Right renal cortex interstitium (tissue), 3 donors: ENCODE data around the gene DAB2IP. TPM values are rescaled to one million over a fixed set of nuclear protein-coding genes. Genes with fewer than 3 reads are reported as not detected.

Source experiments
- DNase-seq, 3 donors: peaks; one replicate each; pipeline ENCODE4 v3.0.0-alpha.2; 2013; ENCODE audit warnings: low read depth in 3 of 3, low spot score in 2 of 3
- polyA plus RNA-seq, 3 donors: library from polyadenylated mRNA; unstranded; fragments of 120-200 nt; gene quantifications; one replicate each; pipeline ENCODE4 v1.2.1, GENCODE V29; 2013; ENCODE audit not compliant: insufficient read length in 3 of 3

Gene DAB2IP
- polyA plus RNA-seq, 3 donors: 41.5 to 46.6 (median 43.8) TPM

DNA sequence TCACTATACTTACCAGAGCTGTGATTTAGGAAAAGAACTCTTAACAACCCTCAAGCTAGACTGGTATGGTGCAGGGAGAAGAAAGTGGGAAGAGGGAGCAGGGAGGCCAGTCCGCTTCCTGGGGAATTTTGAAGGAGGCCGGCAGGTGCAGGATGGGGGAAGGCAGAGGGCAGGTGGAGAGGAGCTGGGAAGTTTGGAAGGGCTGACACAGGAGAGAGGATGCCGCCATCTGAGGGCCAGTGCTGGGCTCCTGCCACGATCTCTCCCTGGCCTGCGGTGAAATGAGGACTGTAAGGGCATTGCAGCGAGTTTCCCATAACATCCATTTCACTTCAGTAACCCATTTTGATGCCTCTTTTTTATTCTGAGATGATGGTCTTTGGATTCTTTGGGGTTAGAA is 8.9 kb downstream of the DAB2IP start:
- no peak for DNase-seq

GRCh38 chr9:121660876-121661275 is 9.4 kb downstream of the DAB2IP start:
- no peak for DNase-seq

GRCh38 chr9:121661328-121661727 is 9.9 kb downstream of the DAB2IP start:
- DNase-seq: no peak

DNA sequence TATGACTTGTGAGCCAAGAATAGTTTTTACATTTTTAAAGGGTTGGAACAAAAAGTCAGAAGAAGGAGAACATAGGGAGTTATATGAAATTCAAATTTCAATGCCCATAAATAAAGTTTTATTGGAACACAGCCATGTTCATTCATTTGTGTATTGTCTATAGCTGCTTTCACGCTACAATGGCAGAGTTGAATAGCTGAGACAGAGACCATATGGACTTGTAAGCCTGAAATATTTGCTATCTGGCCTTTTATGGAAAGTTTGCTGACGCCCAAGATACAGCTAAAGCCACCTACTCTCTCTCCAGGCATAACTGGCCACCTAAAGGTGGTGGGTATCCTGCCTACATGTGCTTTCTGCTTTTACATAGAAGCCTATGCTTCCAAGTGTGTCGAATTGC is 10.9 kb downstream of the DAB2IP start:
- DNase-seq: no peak

DNA sequence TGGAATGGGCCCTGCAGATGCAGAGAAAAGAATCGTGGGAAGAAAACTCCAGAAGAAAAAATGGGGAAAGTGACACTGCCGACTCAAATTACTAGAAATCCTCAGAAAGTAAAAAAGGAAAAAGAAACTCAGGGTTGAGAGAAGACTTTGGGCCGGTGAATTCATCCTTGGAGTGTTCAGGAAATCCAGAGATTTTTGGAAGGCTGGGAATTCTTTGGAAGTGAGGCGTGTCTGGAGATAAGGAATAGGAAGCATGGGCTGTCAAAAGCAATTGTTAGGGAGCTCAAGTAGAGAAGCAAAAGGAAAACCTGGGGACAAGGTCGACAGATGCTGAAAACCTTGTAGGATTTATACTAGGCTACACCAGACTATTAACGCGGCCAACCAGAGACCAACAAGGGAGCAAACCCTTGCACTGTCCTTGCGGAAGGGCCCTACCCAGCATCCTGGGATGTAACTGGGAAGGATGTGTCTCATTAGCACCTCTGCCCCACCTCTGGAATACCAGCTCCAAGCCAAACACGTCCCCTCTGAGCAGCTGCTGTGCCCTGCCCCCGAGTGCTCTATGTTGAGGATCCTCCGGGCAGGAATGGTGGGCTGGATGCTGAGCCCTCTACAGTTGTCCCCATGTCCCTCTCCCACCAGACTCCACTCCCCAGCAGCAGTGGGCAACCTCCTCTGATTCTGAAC is 11.6 kb downstream of the DAB2IP start:
- DNase-seq: no peak

DNA sequence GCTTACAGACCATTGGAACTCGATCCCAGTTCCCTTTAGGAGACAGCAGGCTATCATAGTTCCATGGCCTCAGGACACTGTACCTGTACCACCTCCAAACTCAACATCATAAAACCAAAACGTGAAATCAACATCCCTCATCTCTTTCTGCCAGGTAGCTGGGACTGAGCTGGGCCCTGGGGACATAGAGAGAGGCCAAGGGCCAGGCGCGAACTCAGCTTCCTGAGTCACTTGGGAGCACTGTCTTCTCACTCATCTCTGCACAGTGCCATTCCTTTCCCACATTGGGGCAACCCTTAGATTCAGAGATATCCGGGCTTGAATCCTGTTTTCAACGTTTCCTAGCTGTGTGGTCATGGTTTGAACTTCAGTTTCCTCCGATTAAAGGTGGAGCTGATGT is 12.2 kb downstream of the DAB2IP start:
- no peak for DNase-seq

GRCh38 chr9:121666294-121666693 is 14.9 kb downstream of the DAB2IP start:
- DNase-seq: no peak

DNA sequence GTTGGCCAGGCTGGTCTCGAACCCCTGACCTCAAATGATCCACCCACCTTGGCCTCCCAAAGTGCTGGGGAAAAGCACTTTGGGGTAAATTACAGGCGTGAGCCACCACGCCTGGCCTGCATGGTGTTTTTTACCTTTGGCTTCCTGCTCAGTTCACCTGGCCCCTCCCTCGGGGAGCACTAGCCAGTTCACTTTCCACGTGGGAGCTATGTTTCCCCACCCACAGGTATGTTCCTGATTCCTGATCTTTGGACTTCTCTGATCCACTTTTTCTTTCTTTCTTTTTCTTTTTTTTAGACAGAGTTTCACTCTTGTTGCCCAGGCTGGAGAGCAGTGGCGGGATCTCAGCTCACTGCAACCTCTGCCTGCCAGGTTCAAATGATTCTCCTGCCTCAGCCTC is 15.8 kb downstream of the DAB2IP start:
- DNase-seq: no peak

- DNase-seq: no peak
Observed at GRCh38 chr9:121667890-121668289, 16.5 kb downstream of the DAB2IP start.

DNA sequence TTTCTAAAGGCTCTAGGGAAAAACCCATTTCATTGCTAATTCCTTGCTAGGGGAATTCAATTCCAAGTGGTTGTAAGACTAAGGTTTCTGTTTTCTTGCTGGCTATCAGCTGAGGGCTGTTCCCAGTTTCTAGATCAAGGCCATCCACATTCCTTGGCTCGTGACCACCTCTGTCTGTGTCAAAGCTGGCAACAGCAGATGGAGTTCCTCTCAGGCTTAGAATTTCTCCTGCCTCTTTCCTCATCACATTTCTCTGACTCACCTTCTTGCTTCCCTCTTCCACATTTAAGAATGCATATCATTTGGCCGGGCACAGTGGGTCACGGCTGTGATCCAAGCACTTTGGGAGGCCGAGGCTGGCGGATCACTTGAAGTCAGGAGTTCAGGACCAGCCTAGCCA is 19.0 kb downstream of the DAB2IP start:
- no peak for DNase-seq

DNA sequence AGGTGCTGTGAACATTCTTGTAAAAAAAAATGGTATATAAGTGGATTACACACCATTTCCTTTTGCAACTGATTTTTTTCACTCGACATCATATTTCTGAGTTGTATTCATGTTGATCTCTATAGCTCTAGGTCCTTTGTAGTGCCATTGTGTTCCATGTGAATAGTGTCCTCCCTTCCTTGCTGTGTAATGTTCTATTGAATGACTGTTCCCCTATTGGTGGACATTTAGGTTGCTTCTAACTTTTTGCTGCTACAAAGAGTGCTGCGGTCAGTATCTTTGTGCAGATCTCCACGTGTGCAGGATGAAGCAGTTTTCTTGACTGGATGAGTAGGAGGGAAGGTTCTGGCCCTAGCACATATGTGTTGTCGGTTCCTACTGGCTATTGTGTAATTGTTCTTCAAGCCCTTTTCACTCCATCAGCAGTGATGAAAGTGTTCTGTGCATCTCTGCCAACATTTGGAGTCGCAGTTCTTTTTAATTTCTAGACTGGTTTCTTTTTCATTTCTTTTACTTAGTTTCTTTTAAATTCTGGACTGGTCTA is 20.2 kb downstream of the DAB2IP start:
- DNase-seq: no peak

- DNase-seq: no peak
Observed at GRCh38 chr9:121672213-121672612, 20.8 kb downstream of the DAB2IP start.

- no peak for DNase-seq
Observed at GRCh38 chr9:121672986-121673385, 21.6 kb downstream of the DAB2IP start.

- no peak for DNase-seq
Observed at GRCh38 chr9:121673576-121673975, 22.1 kb downstream of the DAB2IP start.

DNA sequence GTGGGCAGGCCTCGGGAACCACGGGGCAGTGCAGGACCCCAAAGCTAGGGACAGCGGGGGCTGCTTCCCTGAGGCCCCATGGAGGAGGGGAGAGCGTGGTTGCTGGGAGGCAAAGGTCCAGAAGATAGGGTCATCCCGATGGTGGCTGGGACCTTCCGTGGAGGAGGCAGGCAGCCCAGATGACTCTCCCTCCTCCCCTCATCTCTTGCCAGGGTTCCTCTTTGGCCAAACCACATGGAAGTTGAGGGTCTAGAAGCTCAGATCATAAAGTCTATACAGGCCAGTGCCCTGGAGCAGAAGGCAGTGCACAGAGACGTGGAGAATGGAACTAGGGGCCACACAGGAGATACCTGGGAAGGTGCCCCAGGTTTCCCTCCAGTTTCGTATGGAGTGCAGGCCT is 22.6 kb downstream of the DAB2IP start:
- DNase-seq: no peak

DNA sequence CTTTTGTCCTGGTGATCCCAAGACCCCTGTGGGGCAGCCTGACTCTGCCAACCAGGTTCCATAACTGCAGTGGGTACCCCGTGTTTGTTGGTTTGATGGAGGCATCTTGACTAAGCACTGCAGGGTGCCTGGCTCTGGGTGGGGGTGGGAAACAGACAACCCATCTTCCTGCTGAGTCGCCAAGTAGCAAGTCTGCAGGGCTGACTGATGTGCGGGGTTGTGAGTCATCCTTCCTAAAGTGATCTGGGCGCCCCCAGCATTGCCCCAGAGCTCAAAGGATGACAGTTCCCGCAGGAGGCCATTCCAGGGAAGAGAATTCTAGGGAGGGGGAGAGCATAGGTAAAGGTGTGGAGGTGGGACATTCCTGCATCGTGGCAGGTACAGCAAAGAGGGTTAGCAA is 23.5 kb downstream of the DAB2IP start:
- DNase-seq: no peak

GRCh38 chr9:121675381-121675780 is 23.9 kb downstream of the DAB2IP start:
- no peak for DNase-seq

GRCh38 chr9:121675969-121676822 is 24.8 kb downstream of the DAB2IP start:
- no peak for DNase-seq

- DNase-seq: no peak
Observed at GRCh38 chr9:121676926-121677325, 25.5 kb downstream of the DAB2IP start.

GRCh38 chr9:121678501-121679022 is 27.1 kb downstream of the DAB2IP start:
- DNase-seq: no peak

DNA sequence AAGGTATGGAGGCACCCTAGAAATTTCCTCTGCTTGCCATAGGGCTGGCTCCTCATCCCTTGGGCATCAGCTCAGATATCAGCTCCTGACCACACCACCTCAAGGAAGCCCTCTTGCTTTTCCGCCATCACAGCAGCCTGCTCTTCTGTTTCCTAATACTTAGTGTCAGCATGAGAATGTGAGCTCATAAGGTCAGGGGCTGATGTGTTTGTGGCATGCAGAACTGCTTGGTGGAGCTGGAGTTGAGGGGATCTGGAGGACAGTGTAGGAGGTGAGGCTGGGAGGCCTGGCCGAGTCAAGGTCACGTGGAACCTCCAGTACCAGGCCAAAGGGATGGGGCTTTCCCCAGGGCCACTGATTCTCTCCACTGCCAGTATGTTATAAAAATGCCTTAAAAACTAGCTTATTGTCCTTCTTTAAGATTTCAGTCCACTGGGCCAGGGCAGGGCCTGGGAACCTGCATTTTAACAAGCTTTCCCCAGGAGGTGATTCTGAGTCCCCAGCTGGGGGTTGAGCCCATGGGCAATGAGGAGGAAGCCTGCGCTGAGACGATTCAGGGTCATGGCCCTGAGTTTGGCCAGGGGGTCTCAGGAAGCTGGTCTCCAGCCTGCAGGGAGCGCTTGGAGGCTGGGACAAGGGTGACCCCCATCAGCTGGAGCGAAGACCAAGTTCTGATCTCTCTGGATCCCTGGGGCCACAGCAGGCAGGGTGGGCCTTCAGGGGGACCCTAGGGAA is 28.6 kb downstream of the DAB2IP start:
- DNase-seq: no peak
